Mucosa of rectum (tissue), 2 donors: ENCODE results near the gene EFHC1.
A peak's percentile ranks its signal among the peaks of the same experiment; 100 is the strongest.

Source experiments
- H3K27ac ChIP-seq, 2 donors: one replicate each; pipeline ENCODE4 v1.7.0; 2013; ENCODE audit warnings: inconsistent platforms in 2 of 2, low read depth in 2 of 2, low read length in 2 of 2
- H3K27me3 ChIP-seq, 2 donors: one replicate each; pipeline ENCODE4 v1.7.0; 2013; ENCODE audit warnings: low read length in 2 of 2; ENCODE audit not compliant: control insufficient read depth in 2 of 2, insufficient read depth in 2 of 2
- H3K36me3 ChIP-seq, 2 donors: one replicate each; pipeline ENCODE4 v1.7.0; 2013; ENCODE audit warnings: low read length in 2 of 2; ENCODE audit not compliant: control insufficient read depth in 2 of 2, insufficient read depth in 2 of 2
- H3K4me1 ChIP-seq, 2 donors: one replicate each; pipeline ENCODE4 v1.7.0; 2013; ENCODE audit warnings: low read length in 2 of 2, mild to moderate bottlenecking in 1 of 2; ENCODE audit not compliant: control insufficient read depth in 2 of 2, insufficient read depth in 2 of 2
- H3K4me3 ChIP-seq, 2 donors: one replicate each; pipeline ENCODE4 v1.7.0; 2013; ENCODE audit warnings: low read length in 2 of 2
- H3K9ac ChIP-seq, 2 donors: one replicate each; pipeline ENCODE4 v1.7.0; 2013; ENCODE audit warnings: low read length in 2 of 2, low read depth in 1 of 2, mild to moderate bottlenecking in 1 of 2
- H3K9me3 ChIP-seq, 2 donors: one replicate each; pipeline ENCODE4 v1.7.0; 2013; ENCODE audit warnings: low read length in 2 of 2; ENCODE audit not compliant: control insufficient read depth in 2 of 2
- donor health status: healthy.
- donor health status: Normal muscosa, but diverticular disease.

Gene EFHC1

DNA sequence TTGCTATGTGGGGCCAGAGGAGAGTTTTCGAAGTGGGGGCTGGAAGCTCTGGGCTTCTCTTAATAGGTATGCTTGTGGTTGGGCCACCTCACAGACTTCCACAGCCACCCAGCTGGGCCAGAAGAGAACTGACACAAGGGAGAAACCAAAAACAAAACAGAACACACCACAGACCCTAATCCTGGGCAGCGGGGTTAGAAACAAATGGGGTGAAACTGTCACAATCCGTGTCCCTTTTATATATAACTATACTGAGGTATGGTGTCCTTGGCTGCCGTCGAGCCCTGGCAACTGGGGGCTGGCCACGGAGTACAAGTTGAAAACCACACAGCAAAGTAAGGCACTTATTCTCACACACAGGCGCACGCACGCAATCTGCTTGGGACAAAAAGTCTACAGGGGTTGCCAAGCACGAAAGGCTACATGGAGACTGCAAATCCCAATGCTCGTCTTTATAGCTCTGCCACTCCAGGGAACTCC lies 78.4 kb downstream of the EFHC1 start:
- Histone ChIP-seq H3K4me3 (no peak overlapping the region), H3K27ac (peak overlapping the region; percentile 66 to 70), H3K9me3 (no peaks in the 10 kb centered on the region), H3K9ac (peak overlapping the region; percentile 7 to 52), H3K27me3 (no peaks in the 10 kb centered on the region), H3K36me3 (peaks cover 7 to 8% of the 10 kb centered on the region in 2 donors), H3K4me1 (peaks cover 8% of the 10 kb centered on the region in 2 donors)

DNA sequence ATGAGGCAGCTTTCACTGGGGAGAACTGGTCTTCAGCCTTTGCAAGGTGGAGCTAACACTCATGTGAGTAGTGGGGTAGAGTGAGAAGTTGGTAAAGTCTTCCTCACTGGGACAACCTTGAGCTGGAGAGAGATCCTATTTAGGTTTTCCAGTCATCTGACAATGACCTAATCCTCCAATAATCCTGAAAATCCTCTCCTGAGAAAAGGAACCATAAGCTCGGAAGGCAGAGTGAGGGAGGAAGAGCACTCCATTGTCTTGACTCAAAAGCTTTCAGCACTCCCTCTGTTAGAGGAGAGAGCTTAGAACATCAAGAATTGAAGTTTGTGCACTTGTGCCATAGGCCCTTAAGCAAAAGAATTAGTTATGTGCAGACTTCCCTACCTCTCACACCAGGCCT lies 78.9 kb downstream of the EFHC1 start:
- Histone ChIP-seq H3K9me3 (no peaks in the 10 kb centered on the region), H3K27ac (peak overlapping the region; percentile 57 to 66), H3K4me1 (peaks cover 13% of the 10 kb centered on the region in 2 donors), H3K4me3 (no peak overlapping the region), H3K27me3 (no peaks in the 10 kb centered on the region), H3K36me3 (peaks cover 7 to 8% of the 10 kb centered on the region in 2 donors), H3K9ac (peak overlapping the region in 1 of 2 donors; percentile 52)

DNA sequence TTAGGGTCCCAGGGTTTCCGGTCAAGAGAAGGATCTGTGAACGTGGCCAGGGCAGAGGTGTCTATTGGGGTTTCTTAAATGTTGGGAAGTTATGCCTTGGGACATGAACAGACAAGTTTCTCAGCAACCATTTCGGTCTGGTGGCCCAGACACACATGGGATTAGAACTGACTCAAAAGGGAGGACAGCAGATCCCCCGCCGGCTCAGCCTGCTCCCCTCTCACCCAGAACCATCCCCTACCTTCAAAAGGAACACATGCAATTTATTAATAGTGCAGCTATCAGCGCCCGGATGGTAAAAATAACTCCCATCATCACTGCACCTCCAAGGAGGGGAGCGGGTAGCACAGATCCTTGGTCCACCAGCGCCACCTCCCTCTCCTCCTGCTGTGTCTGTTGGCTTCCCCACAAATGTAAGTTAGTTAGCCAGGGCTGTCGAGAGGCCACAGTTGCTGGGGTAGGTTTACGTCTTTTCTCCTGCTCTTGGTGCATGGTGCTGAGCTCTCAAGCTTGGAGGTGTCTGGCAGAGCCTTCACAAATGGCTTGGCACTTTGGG lies 79.6 kb downstream of the EFHC1 start:
- H3K4me3 ChIP-seq: no peak overlapping the region
- peaks cover 7 to 11% of the 10 kb centered on the region in 2 donors for H3K36me3 ChIP-seq
- no peak overlapping the region for H3K9ac ChIP-seq
- peak overlapping the region in 1 of 2 donors; percentile 57 for H3K27ac ChIP-seq
- peaks cover 19 to 20% of the 10 kb centered on the region in 2 donors for H3K4me1 ChIP-seq
- no peaks in the 10 kb centered on the region for H3K9me3 ChIP-seq
- H3K27me3 ChIP-seq: no peaks in the 10 kb centered on the region

DNA sequence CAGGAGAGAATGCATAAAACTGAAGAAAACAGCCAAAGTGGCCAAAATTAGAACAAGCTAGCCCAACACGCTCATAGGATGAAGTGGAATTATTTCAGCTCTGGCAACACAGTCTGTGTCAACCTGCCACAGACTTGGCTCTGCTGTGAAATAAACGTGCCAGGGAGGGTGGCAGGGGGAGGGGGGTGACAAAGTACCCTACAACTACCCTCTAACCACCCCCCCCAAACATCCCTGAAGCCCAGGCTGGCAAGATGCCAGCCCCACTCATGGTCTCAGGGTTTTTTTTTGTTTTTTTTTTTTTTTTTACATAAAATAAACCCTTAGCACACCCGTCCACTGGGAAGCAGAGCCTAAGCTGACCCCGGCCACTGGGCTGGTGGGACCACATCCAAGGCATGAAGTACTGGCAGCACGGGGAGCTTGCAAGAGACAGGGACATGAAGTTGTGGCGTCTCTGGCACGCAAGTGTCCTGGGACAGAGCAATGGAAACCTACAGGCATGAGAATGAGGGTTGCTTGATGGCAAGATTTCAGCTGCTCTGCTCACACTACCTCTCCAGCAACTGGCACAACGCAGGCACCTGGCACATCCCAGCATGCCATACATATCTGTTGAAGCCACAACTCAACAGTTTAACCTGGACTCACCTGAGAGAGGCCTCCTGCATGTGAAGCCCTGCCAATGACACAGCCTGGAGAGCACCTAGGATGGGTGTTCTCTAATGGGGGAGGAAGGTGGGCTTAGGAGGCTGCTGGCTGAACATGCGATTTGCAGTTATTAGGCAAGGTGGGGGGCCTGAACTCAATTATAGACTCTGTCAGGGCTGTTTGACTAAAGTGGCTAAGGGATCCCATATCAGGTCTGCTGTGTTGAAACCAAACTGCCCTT lies 80.3 kb downstream of the EFHC1 start:
- H3K4me1 ChIP-seq: peaks cover 24 to 27% of the 10 kb centered on the region in 2 donors

DNA sequence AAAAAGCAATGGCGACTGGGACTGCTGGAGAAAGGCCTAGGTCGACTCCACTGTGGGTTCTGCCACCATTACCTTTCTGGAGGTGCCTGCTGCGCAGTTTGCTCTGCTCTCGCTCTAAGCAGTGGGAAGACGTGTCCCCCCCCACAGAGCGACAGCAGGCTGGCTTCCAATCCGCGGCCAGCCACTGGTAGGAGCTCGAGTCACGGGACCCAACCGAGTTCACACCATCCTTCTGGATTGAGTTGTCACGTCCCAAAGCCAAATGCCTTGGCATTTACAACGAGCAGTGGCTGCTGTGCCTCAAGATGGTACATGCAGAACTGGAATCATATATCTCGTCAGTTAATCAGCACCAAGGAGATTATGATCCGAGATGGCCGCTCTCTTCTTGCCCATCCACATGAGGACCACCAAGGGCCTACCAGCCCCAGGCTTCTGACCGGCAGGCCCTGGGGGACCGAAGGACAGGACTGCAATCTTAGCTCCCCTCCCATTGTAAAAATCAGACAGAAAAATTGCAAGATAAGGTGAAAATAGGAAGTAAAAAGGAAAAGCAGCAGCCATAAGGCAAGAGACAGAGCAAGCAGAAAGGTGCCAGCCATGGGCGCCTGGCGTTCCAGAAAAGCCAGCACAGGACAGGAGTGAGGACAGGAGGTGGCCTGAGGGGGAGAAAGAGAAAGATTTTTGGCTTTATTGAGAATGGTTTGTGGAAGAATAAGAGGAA lies 82.3 kb downstream of the EFHC1 start:
- Histone ChIP-seq H3K4me1 (peaks cover 24 to 27% of the 10 kb centered on the region in 2 donors), H3K27ac (no peak overlapping the region), H3K4me3 (no peak overlapping the region)

More for the DNA sequence above, 80.3 kb downstream of the EFHC1 start:
- no peak overlapping the region for H3K27ac ChIP-seq
- H3K36me3 ChIP-seq: peaks cover 7 to 13% of the 10 kb centered on the region in 2 donors
- no peak overlapping the region for H3K9ac ChIP-seq
- no peaks in the 10 kb centered on the region for H3K9me3 ChIP-seq
- H3K4me3 ChIP-seq: no peak overlapping the region
- no peaks in the 10 kb centered on the region for H3K27me3 ChIP-seq

DNA sequence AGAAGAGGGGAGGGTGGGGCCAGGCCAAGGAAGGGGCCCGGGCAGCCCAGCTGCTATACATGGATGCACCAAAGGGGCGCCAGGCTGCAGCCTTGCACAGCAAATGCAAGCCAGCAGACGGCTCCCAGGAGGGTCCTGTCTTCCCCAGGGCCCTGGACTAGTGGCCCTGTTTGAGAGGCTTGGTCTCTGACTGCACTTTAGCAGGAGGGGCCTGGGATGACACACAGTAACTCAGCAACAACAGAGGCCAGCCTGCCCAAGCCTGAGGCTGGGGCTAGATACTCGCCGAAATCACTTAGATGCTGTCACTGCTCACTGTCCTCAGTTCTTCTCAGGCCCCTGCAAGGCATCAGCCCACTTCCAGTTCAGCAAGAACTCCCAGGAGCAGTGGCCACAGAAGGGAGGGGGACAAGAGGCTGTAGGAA lies 83.2 kb downstream of the EFHC1 start:
- peak overlapping the region; percentile 88 to 89 for H3K27ac ChIP-seq
- peaks cover 31% of the 10 kb centered on the region in 2 donors for H3K36me3 ChIP-seq
- H3K9ac ChIP-seq: peak overlapping the region; percentile 53 to 64
- H3K9me3 ChIP-seq: no peaks in the 10 kb centered on the region
- H3K27me3 ChIP-seq: no peaks in the 10 kb centered on the region
- H3K4me1 ChIP-seq: peaks cover 24 to 27% of the 10 kb centered on the region in 2 donors
- H3K4me3 ChIP-seq: peak overlapping the region in 1 of 2 donors; percentile 43

More for the DNA sequence above, 82.3 kb downstream of the EFHC1 start:
- no peaks in the 10 kb centered on the region for H3K9me3 ChIP-seq
- peak overlapping the region in 1 of 2 donors; percentile 53 for H3K9ac ChIP-seq
- no peaks in the 10 kb centered on the region for H3K27me3 ChIP-seq
- peaks cover 24% of the 10 kb centered on the region in 2 donors for H3K36me3 ChIP-seq

DNA sequence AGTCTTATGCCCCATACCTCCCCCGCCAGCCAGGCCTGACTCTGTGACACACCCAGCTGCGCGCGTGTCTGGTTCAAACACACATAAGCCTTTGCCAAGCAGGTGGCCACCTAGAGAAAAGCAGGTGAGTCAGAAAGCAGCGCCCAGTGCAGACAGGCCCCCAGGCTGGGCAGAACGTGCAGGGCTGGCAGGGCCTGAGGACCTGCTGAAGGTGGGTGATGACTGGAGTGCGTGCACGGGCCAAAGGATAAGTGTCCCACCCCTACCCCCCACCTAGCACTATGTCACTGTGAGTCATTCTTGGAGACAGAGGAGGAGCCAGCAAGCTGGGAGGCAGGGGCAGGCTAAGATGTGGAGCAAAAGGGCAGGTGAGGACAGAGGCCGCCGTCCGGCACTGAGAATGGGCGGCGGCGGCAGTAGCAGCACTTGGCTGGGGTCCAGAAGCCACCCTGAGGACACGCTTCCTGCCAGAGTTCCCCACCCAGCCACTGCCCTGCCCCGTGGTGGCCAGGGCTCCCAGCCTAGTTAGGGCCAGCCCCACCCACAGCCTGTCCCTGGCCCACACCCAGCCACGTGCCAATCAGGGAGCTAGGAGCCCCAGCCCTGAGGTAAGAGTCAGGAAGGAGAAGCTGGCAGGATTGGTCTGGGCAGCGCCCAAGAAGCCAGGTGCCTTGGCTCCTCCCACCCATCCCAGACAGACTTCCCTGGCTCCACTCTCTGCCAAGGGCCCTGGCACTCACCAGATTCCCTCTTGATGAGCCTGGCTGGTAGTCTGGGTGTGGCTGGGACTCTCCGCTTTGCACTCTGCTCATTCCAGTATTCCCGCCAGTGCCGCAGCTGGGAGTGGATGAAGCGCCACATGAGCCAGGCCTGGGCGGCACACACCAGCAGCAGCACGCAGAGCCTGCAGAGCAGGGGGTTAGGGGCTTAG lies 84.0 kb downstream of the EFHC1 start:
- Histone ChIP-seq H3K9ac (peak overlapping the region; percentile 64 to 70), H3K4me3 (peak overlapping the region; percentile 41 to 49), H3K4me1 (peaks cover 24 to 27% of the 10 kb centered on the region in 2 donors), H3K9me3 (no peaks in the 10 kb centered on the region), H3K27ac (peak overlapping the region; percentile 88 to 89), H3K27me3 (no peaks in the 10 kb centered on the region), H3K36me3 (peaks cover 35 to 37% of the 10 kb centered on the region in 2 donors)

DNA sequence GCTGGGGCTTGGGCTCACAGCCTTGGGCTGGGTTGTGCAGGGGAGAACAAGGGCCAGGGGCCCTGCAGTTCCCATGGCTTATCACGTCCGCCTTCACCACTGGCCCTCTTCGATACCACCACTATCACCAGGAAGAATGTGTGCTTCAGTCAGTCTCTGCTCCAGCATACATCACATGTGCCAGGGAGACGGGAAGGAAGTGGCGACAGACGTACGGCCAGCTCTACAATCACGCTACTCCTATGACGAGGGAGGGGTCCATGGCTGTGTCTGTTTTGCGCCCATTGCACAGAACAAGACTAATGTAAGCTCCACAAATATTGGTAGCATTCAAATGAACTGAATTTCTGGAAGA lies 84.6 kb downstream of the EFHC1 start:
- peak overlapping the region; percentile 88 to 89 for H3K27ac ChIP-seq
- no peaks in the 10 kb centered on the region for H3K27me3 ChIP-seq
- H3K4me1 ChIP-seq: peaks cover 24 to 27% of the 10 kb centered on the region in 2 donors
- peak overlapping the region; percentile 1 to 70 for H3K9ac ChIP-seq
- peaks cover 39 to 42% of the 10 kb centered on the region in 2 donors for H3K36me3 ChIP-seq
- no peaks in the 10 kb centered on the region for H3K9me3 ChIP-seq
- peak overlapping the region; percentile 41 to 49 for H3K4me3 ChIP-seq

DNA sequence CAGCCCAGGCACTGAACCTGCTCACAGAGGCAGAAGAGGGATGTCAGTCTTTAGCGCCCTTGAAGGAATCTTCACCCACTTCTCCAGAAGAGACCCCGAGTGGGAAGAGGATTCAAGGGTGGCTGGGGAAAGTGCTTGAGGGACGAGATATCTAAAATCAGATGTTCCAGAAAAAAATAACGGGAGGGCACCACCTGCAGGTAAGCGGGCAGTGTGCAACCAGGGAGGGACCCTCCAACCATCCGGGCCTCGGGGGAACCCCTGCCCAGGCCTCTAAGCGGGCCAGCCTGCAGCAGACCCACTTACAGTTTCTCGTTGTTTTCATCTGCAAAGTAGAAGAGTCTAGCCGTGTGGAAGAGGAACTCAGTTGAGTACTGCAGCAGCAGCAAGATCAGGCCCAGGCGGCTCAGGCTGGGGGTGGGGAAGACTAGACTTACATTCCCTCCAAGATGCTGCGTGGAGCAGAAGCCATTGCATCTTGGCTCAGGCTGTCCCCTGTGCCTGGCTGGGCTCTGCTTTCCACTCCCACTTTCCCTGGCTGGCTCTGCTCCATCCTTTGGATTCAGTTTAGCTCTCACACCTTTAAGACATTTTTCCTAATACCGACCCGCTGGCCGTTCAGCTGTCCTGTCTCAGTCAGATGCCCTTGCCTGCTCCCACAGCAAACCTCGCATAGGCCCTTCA lies 85.7 kb downstream of the EFHC1 start:
- H3K9ac ChIP-seq: no peak overlapping the region
- no peak overlapping the region for H3K27ac ChIP-seq
- no peaks in the 10 kb centered on the region for H3K27me3 ChIP-seq
- H3K4me1 ChIP-seq: peaks cover 24 to 27% of the 10 kb centered on the region in 2 donors
- no peak overlapping the region for H3K4me3 ChIP-seq
- H3K36me3 ChIP-seq: peaks cover 39 to 49% of the 10 kb centered on the region in 2 donors
- no peaks in the 10 kb centered on the region for H3K9me3 ChIP-seq
